Activated CD4-positive, alpha-beta memory T cell treated with anti-CD3 and anti-CD28 coated beads for 36 hours (primary cell): ENCODE results near the gene BRPF1. TPM values are rescaled to one million over a fixed set of nuclear protein-coding genes. Genes with fewer than 3 reads are reported as not detected.
A peak's percentile ranks its signal among the peaks of the same experiment; 100 is the strongest.

ENCODE experiments used
- CTCF ChIA-PET: fragments of 350-600 bp; sonication (Branson Sonifier 250); formaldehyde crosslinking; loops from one replicate; lab custom pipeline; 2021; ENCODE audit warnings: antibody characterized with exemption, inconsistent platforms; lab: Charles Lee
- POLR2A ChIA-PET: fragments of 350-600 bp; sonication (Branson Sonifier 250); formaldehyde crosslinking; loops from one replicate; lab custom pipeline; 2021; ENCODE audit warnings: antibody characterized with exemption; lab: Charles Lee
- DNase-seq: peaks from one replicate; pipeline ENCODE4 v3.0.0-alpha.2; 2020
- H3K27ac Mint-ChIP-seq: one replicate; pipeline ENCODE4 v1.8.0; 2021; ENCODE audit warnings: mixed read lengths
- H3K27me3 Mint-ChIP-seq: one replicate; pipeline ENCODE4 v1.8.0; 2021; ENCODE audit warnings: mixed read lengths
- H3K36me3 Mint-ChIP-seq: one replicate; pipeline ENCODE4 v1.8.0; 2021; ENCODE audit warnings: mixed read lengths
- H3K4me1 Mint-ChIP-seq: one replicate; pipeline ENCODE4 v1.8.0; 2021; ENCODE audit warnings: low read depth, mixed read lengths
- H3K4me3 Mint-ChIP-seq: one replicate; pipeline ENCODE4 v1.8.0; 2021; ENCODE audit warnings: mild to moderate bottlenecking, mixed read lengths
- H3K9me3 Mint-ChIP-seq: one replicate; pipeline ENCODE4 v1.8.0; 2021; ENCODE audit warnings: mixed read lengths
- intact Hi-C: fragments of 100-400 bp; cut with micrococcal nuclease; formaldehyde crosslinking; loops from one replicate; pipeline ENCODE4 v1.15.1; 2023
- total RNA-seq, 2 experiments: library from RNA; stranded (reverse); gene quantifications; one replicate each; pipeline ENCODE4 v1.2.3, GENCODE V29; 2021

The BRPF1 gene
- total RNA-seq, 2 experiments from 2014 or later, result 25.0 to 27.3 TPM

- DNase-seq, result no peak
- no peak overlapping the region for H3K4me3 Mint-ChIP-seq
- no peak overlapping the region for H3K27ac Mint-ChIP-seq
- POLR2A ChIA-PET, result interaction anchor here (1.4 kb wide), 1 partner anchor 11 kb away, joined by 3 read pairs; the partner anchor contains the start of gene BRPF1
- intact Hi-C loops, result no loop called here
- no peaks in the 10 kb centered on the region for H3K27me3 Mint-ChIP-seq
- no peaks in the 10 kb centered on the region for H3K9me3 Mint-ChIP-seq
- H3K36me3 Mint-ChIP-seq, result peaks cover 70% of the 10 kb centered on the region
- H3K4me1 Mint-ChIP-seq, result peaks cover 19% of the 10 kb centered on the region
- CTCF ChIA-PET, result interaction anchor here (1.3 kb wide), 2 partner anchors 10 to 16 kb away, joined by 3 to 4 read pairs; partner anchors contain the start of gene BRPF1
Observed at GRCh38 chr3:9742560-9742959, 11.0 kb downstream of the BRPF1 start.

GRCh38 chr3:9743548-9743947 lies 12.0 kb downstream of the BRPF1 start:
- H3K9me3 Mint-ChIP-seq, result no peaks in the 10 kb centered on the region
- POLR2A ChIA-PET, result interaction anchor here (0.7 kb wide), 1 partner anchor 11 kb away, joined by 3 read pairs; no protein-coding TSS in a partner anchor
- peaks cover 70% of the 10 kb centered on the region for H3K36me3 Mint-ChIP-seq
- intact Hi-C loops, result no loop called here
- H3K4me3 Mint-ChIP-seq, result no peak overlapping the region
- DNase-seq, result no peak
- peaks cover 19% of the 10 kb centered on the region for H3K4me1 Mint-ChIP-seq
- CTCF ChIA-PET, result interaction anchor here (1.3 kb wide), 1 partner anchor 11 kb away, joined by 3 read pairs; the partner anchor contains the start of gene BRPF1
- H3K27ac Mint-ChIP-seq, result no peak overlapping the region
- no peaks in the 10 kb centered on the region for H3K27me3 Mint-ChIP-seq

GRCh38 chr3:9744162-9744561 lies 12.6 kb downstream of the BRPF1 start:
- CTCF ChIA-PET, result no interaction called here
- no peak for DNase-seq
- Mint-ChIP-seq H3K4me3 (no peak overlapping the region), H3K27me3 (no peaks in the 10 kb centered on the region), H3K4me1 (peaks cover 20% of the 10 kb centered on the region), H3K27ac (no peak overlapping the region), H3K9me3 (no peaks in the 10 kb centered on the region), H3K36me3 (peaks cover 67% of the 10 kb centered on the region)
- intact Hi-C loops, result no loop called here
- POLR2A ChIA-PET, result no interaction called here

- Mint-ChIP-seq H3K27ac (no peak overlapping the region), H3K36me3 (peaks cover 61% of the 10 kb centered on the region), H3K4me1 (peaks cover 23% of the 10 kb centered on the region), H3K4me3 (no peak overlapping the region), H3K27me3 (no peaks in the 10 kb centered on the region), H3K9me3 (no peaks in the 10 kb centered on the region)
- CTCF ChIA-PET, result interaction anchor here (1.3 kb wide), 1 partner anchor 18 kb away, joined by 4 read pairs; no protein-coding TSS in a partner anchor
- intact Hi-C loops, result no loop called here
- DNase-seq, result no peak
- POLR2A ChIA-PET, result no interaction called here
Observed at GRCh38 chr3:9745521-9745920, 14.0 kb downstream of the BRPF1 start.

GRCh38 chr3:9746330-9746729 lies 14.8 kb downstream of the BRPF1 start:
- POLR2A ChIA-PET, result no interaction called here

GRCh38 chr3:9747267-9747666 lies 15.7 kb downstream of the BRPF1 start:
- Mint-ChIP-seq H3K36me3 (peaks cover 67% of the 10 kb centered on the region), H3K27me3 (no peaks in the 10 kb centered on the region), H3K27ac (peak overlapping the region; percentile 74), H3K4me1 (peaks cover 39% of the 10 kb centered on the region), H3K4me3 (no peak overlapping the region), H3K9me3 (no peaks in the 10 kb centered on the region)
- ChIA-PET CTCF (no interaction called here), POLR2A (interaction anchor here (1.4 kb wide), 1 partner anchor 15 kb away, joined by 3 read pairs; no protein-coding TSS in a partner anchor)
- intact Hi-C loops, result no loop called here
- peak; percentile 27 for DNase-seq

More at GRCh38 chr3:9746330-9746729, 14.8 kb downstream of the BRPF1 start:
- Mint-ChIP-seq H3K27me3 (no peaks in the 10 kb centered on the region), H3K27ac (peak overlapping the region; percentile 74), H3K4me1 (peaks cover 30% of the 10 kb centered on the region), H3K36me3 (peaks cover 60% of the 10 kb centered on the region), H3K4me3 (no peak overlapping the region), H3K9me3 (no peaks in the 10 kb centered on the region)
- CTCF ChIA-PET, result interaction anchor here (1.3 kb wide), 1 partner anchor 19 kb away, joined by 4 read pairs; no protein-coding TSS in a partner anchor
- DNase-seq, result peak; percentile 57
- intact Hi-C loops, result no loop called here

- Mint-ChIP-seq H3K36me3 (peaks cover 68% of the 10 kb centered on the region), H3K9me3 (no peaks in the 10 kb centered on the region), H3K4me1 (peaks cover 39% of the 10 kb centered on the region), H3K27ac (no peak overlapping the region), H3K27me3 (no peaks in the 10 kb centered on the region), H3K4me3 (no peak overlapping the region)
- ChIA-PET CTCF (interaction anchor here (2.8 kb wide), 1 partner anchor 15 kb away, joined by 8 read pairs; no protein-coding TSS in a partner anchor), POLR2A (interaction anchor here (0.6 to 3.8 kb wide), 3 partner anchors 11 to 45 kb away, joined by 3 to 24 read pairs (median 3); partner anchors contain the start of genes ARPC4 and TADA3)
- DNase-seq, result no peak
- intact Hi-C loops, result no loop called here
Observed at GRCh38 chr3:9748031-9748430, 16.5 kb downstream of the BRPF1 start.

- ChIA-PET POLR2A (interaction anchor here (0.7 to 3.8 kb wide), 5 partner anchors 20 to 56 kb away, joined by 3 to 24 read pairs (median 3); partner anchors contain the start of genes ARPC4, CAMK1 and TADA3), CTCF (interaction anchor here (0.7 to 2.8 kb wide), 9 partner anchors 11 to 184 kb away, joined by 3 to 12 read pairs (median 5); partner anchors contain the start of genes ARPC4, BRPF1, CRELD1 and TADA3)
- peak overlapping the region; percentile 88 for H3K27ac Mint-ChIP-seq
- H3K4me3 Mint-ChIP-seq, result peak overlapping the region; percentile 96
- no peaks in the 10 kb centered on the region for H3K27me3 Mint-ChIP-seq
- no peaks in the 10 kb centered on the region for H3K9me3 Mint-ChIP-seq
- DNase-seq, result no peak
- peaks cover 44% of the 10 kb centered on the region for H3K4me1 Mint-ChIP-seq
- intact Hi-C loops, result loop anchor here (1.0 kb wide), 2 partner anchors 20 to 100 kb away; partner anchors contain the start of genes CAMK1 and MTMR14
- H3K36me3 Mint-ChIP-seq, result peaks cover 66% of the 10 kb centered on the region
Observed at GRCh38 chr3:9749296-9749644, 17.7 kb downstream of the BRPF1 start.

GRCh38 chr3:9749645-9750555 lies 18.4 kb downstream of the BRPF1 start, which contains the start of gene OGG1:
OGG1 (plus strand) TSS chr3:9749952; CDS start chr3:9750287, 335 bp downstream.
- no peaks in the 10 kb centered on the region for H3K27me3 Mint-ChIP-seq

GRCh38 chr3:9750556-9751411 lies 19.2 kb downstream of the BRPF1 start:
- Mint-ChIP-seq H3K4me3 (peak overlapping the region; percentile 96), H3K27me3 (no peaks in the 10 kb centered on the region), H3K9me3 (no peaks in the 10 kb centered on the region), H3K27ac (peak overlapping the region; percentile 88), H3K36me3 (peaks cover 65% of the 10 kb centered on the region), H3K4me1 (peaks cover 51% of the 10 kb centered on the region)
- peak; percentile 29 for DNase-seq
- CTCF ChIA-PET, result interaction anchor here (0.7 to 2.8 kb wide), 6 partner anchors 18 to 75 kb away, joined by 3 to 11 read pairs (median 4); partner anchors contain the start of genes ARPC4 and TADA3
- POLR2A ChIA-PET, result interaction anchor here (0.6 to 3.8 kb wide), 8 partner anchors 13 to 681 kb away, joined by 3 to 24 read pairs (median 3); partner anchors contain the start of genes ARPC4 and TADA3
- intact Hi-C loops, result loop anchor here (1.0 to 5.0 kb wide), 5 partner anchors 19 to 353 kb away; partner anchors contain the start of genes BRPF1, SETD5 and TADA3

More at GRCh38 chr3:9749645-9750555, 18.4 kb downstream of the BRPF1 start, which contains the start of gene OGG1:
- intact Hi-C loops, result loop anchor here (1.0 to 5.0 kb wide), 7 partner anchors 19 to 353 kb away; partner anchors contain the start of genes BRPF1, CAMK1, MTMR14 and SETD5
- H3K4me3 Mint-ChIP-seq, result peak within 1 kb of the TSS; percentile 96
- no peaks in the 10 kb centered on the region for H3K9me3 Mint-ChIP-seq
- ChIA-PET POLR2A (interaction anchor here (0.6 to 3.8 kb wide), 11 partner anchors 13 to 388 kb away, joined by 3 to 24 read pairs (median 3); partner anchors contain the start of genes ARPC4, CAMK1 and TADA3), CTCF (interaction anchor here (0.7 to 2.8 kb wide), 13 partner anchors 12 to 183 kb away, joined by 3 to 12 read pairs (median 4); partner anchors contain the start of genes ARPC4, BRPF1, CRELD1 and TADA3)
- peak within 1 kb of the TSS; percentile 88 for H3K27ac Mint-ChIP-seq
- H3K36me3 Mint-ChIP-seq, result peaks cover 65% of the 10 kb centered on the region
- peak; percentile 98 for DNase-seq
- peaks cover 50% of the 10 kb centered on the region for H3K4me1 Mint-ChIP-seq
